Inflammatory macrophage treated with lipopolysaccharide for 1 hour (primary cell): ENCODE results near the gene PDP2.

ENCODE experiments used
- DNase-seq, 2 donors: peaks; one replicate each; pipeline ENCODE4 v3.0.0-alpha.2; 2020 to 2022

Gene PDP2, protein sequence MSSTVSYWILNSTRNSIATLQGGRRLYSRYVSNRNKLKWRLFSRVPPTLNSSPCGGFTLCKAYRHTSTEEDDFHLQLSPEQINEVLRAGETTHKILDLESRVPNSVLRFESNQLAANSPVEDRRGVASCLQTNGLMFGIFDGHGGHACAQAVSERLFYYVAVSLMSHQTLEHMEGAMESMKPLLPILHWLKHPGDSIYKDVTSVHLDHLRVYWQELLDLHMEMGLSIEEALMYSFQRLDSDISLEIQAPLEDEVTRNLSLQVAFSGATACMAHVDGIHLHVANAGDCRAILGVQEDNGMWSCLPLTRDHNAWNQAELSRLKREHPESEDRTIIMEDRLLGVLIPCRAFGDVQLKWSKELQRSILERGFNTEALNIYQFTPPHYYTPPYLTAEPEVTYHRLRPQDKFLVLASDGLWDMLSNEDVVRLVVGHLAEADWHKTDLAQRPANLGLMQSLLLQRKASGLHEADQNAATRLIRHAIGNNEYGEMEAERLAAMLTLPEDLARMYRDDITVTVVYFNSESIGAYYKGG

DNA sequence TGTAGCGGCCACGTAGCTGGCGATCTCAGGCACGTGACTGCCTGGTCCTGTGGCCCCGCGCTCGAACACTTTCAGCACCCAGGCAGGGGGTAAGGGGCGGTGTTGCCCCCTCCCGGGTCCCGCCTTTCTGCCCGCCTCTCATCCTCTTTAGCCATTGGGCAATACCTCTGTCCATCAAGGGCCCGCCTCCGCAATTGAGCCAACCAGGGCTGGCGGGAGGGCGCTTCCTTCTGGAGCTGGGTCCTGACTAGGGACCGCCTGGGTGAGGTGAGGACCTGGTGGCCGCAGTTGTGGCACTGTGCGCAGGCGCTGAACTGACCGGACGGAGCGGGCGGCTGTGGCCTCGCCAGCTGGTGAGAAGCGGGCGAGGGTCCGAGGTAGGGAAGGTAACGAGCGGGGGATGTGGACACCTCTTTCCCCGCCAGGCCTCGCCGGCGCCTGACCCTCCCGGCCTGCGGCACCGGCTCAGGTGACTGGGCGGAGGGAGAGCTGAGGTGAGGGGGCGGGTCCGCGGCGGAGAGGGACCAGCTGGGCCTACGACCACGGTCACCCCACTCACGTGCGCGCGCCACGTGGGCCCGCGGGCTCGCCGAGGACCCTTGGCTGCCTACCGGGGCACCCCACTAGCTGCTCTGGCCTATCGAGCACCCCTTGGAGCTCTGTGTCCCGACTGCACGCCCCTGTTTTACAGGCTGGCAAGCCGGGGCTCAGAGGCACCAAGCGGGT, at the start of gene PDP2:
Gene PDP2, plus strand, starts transcription at position 228 of the 726 bp plus-strand sequence. CDS start 3,770 bp downstream, outside the sequence.
- DNase-seq: peak; percentile 83 to 95

DNA sequence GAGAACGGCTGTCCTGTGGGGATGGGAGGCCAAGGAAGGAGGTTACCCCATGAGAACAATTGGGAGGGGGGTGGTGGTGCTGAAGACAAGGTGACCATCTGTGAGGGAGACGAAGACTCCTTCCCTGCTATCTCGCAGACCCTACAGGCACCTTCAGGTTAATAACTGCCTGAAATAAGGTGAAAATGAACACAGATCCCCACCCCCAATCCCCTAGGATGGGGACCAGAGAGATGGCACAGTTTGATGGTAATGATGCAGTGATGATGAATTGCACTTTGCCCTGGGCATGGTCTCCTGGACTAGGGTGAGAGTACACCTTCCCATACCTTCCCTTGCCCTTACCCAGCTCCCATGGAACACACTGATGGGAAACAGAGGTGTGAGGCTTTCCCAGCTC, 48.1 kb upstream of the PDP2 start:
- no peak for DNase-seq

DNA sequence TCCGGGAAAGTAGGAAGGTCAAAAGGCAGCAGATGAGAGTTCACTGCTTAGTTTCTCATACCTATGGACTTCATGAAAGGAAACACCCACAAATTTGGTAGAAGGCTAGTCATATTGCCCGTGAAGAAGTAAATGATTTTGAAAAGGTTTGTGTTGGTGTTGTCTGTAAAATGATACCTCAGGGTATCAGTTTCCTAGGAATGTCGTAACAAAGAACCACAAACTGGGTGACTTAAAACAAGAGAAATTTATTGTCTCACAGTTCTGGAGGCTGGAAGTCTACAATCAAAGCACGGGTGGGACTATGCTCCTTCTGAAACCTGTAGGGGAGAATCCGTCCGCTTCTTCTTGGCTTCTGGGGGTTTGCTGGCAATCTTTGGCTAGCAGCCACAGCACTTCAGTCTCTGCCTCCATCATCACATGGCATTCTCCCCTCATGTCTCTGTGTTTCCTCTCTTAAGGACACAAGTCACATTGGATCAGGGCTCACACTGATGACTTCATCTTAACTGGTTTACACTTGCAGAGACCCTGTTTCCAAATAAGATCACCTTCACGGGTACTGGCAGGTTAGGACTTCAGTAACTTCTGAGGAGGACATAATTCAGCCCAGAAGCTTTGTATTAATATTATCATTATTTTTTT, 47.5 kb upstream of the PDP2 start:
- DNase-seq: no peak

DNA sequence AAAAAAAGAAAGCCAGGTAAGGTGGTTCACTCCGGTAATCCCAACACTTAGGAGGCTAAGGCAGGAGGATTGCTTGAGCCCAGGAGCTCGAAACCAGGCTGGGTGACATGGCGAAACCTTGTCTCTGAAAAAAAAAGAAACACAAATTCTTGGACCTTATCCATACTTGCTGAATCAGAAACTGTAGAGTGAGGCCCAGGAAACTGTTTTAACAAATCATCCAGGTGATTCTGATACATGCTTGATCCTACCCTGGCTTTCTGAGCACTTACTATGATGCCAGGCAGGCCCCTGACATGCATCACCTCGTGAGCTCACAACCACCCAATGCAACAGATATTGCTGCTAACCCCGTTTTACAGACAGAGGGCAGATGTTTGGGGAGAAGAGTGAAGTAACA, 45.6 kb upstream of the PDP2 start:
- DNase-seq: no peak

DNA sequence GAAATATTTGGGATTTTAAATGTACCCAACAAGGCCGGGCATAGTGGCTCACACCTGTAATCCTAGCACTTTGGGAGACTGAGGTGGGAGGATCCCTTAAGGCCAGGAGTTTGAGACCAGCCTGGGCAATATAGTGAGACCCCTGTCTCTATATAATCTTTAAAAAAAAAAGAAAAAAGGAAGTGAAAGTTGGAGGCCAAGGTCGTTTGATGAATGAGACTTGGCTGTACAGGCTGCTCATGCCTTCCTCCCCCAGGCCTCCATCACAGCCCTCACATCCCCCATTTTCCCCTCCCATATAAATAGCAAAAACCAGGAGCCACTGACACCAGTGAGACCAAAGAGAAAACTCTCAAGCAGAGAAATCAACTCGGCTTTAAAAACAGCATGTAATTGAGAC, 39.4 kb upstream of the PDP2 start:
- DNase-seq: no peak

DNA sequence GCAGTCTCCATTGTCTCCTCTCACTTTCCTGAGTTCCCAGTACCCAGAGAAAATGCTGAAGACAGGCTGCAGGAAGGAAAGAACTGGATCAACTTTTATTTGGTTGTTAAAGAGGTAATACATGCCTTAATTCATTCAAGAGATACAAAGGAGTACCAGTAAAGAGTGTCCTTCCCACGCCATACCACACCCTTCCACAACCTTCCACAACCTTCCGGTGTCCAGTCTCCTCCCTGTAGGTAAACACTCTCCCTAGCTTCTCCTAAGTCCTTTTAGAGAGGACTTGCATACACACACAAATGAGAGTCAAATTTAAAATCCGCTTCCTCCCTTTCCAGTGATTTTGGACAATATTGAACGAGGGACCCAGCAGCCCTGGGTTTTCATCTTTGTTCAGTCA, 38.9 kb upstream of the PDP2 start:
- DNase-seq: no peak

DNA sequence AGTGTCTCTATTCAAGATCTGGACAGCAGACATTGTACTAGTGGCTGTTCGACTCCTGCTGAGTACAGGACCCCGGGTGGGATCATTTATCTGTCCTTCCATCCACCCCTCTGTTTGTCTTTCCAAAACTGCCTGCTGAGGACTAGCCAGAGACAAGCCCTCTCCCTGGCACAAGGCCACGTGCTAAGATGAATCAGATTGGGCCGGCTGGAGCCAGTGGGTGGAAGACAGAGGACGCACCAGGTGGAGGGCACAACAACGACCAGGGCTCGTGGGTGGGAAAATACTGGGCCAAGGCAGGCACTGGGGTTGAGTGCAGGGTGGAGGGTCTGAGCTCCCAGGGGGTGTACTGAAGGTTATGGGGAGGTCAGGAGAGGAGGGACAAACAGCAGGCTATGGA, 37.5 kb upstream of the PDP2 start:
- DNase-seq: no peak

DNA sequence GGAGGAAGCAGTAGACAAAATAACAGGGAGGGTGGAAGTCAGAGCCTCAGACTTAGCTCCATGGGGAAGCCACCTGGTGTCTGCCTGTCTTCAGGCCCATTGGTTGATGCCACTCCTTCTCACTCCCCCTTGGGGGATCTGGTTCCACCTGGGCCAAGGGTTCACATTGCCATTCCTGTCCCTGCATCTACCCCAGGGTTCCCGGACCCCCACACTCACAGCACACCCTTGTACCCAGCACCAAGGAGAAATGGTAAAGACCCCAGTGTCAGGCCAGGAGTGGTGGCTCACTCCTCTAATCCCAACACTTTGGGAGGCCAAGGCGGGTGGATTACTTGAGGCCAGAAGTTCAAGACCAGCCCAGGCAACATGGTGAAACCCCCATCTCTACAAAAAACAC, 37.1 kb upstream of the PDP2 start:
- DNase-seq: no peak

DNA sequence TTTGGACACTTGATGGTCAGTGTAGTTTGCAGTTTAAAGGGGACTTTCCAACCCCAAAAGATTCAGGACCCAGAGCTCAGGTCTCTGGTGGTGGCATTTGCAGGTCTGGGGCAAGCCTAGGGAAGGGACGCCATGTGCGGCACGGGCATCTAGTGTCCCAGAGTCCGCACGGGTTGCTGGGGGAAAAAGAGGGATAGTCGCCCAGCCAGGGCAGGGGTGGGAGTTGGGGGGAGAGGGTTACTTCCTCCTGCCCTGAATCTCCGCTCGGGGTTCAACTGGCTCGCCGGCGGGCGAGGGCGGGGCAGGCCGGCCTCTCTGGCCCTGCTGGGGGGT, 36.3 kb upstream of the PDP2 start:
- no peak for DNase-seq

DNA sequence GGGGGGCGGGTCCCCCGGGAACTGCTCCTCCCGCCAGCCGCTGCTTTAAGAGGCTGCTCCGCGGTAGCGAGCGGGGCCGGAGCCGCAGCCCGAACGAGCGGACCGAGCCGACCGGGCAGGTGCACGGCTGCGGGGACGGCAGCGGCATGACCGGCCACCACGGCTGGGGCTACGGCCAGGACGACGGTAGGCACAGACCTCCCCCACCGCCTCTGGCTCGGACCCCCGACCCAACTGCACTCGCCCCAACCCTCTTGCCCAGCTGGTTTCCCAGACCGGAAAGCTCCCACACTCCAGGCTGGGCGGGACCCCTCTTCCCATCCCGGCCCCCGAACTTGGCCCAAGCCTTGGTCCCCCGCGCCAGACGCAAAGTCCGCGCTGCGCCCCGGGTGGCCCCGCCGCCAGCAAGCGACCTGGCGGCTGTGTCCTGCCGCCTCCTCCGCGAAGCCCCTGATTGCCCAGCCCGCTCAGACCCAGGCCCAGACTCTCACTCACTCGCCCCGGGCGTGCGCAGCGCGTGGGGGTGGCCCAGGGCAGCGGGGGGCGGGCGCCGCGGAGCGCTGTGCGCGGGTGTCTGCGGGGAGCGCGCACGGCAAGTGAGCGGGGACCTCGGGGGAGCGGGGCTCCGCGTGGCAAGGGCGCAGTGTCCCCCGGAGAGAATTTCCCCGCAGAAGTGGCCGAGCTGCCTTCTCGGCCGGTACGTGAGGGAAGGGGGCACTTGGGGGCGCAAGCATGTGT, 35.8 kb upstream of the PDP2 start, which contains the start of gene CA7:
Gene CA7, plus strand, starts transcription at position 73 of the 738 bp plus-strand sequence. Its CDS starts 74 bp downstream, at position 147.
- DNase-seq: no peak

DNA sequence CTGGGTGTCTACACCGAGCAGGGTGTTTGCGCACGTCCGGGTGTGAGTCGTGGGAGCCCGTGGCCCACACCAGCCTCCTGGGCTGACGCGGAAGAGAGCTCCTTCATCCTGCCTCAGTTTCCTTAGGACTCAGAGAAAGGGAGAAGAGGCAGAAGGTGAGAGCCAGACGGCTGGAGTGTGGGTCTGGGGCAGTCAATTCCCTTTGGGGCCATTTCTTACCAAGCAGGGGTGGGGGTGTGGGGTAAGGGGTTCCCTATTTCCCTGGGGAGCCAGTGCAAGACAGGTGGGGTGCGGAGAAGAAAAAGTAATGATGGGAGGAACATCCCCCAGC, 35.3 kb upstream of the PDP2 start:
- no peak for DNase-seq

DNA sequence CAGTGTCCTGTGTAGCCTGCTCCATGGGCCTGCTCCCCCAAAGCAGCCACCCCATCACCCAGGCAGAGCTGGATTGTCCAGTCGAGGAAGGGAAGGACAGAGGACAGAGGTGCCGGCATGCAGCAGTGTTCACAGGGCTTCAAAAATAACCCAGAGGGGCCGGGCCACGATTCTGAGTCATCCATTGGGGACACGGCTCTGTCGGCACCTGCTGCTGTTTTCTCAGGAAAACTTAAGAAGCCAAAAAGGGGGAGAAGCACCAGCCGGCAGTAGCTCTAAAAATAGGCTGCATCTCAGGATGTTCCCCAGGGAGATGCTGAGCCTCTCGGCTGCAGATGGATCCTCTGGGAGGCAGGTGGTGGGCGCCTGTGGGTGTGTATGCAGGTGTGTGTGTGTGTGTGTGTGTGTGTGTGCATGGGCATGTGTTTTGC, 34.5 kb upstream of the PDP2 start:
- no peak for DNase-seq

DNA sequence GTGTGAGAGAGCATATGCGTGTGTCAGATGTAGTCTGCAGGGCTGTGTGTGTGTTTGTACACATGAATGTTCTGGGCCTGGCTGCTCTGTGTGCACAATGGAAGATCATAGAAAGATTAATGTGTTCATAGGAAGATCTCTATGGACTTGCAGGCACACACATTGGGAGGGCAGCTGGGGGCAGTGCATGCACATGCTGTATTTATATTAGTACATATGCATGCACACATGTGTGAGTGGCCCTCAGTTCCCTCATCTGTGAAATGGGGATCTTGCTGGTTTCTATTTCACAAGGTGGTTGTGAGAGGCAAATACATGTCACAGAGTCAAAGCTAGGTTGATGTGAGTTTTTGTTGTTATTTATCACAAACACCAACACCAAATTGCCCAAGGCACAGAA, 34.0 kb upstream of the PDP2 start:
- DNase-seq: no peak

DNA sequence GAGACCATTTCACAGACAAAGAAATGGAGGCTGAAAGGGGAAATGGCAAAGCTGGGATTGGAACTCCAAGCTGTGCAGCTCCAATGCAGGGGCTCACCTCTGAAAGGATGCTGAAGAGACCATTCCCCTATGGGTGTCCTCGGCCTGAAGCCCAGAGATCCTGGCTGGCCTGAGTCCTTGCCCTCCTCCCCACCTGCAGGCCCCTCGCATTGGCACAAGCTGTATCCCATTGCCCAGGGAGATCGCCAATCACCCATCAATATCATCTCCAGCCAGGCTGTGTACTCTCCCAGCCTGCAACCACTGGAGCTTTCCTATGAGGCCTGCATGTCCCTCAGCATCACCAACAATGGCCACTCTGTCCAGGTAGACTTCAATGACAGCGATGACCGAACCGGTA, 33.5 kb upstream of the PDP2 start:
- DNase-seq: no peak

DNA sequence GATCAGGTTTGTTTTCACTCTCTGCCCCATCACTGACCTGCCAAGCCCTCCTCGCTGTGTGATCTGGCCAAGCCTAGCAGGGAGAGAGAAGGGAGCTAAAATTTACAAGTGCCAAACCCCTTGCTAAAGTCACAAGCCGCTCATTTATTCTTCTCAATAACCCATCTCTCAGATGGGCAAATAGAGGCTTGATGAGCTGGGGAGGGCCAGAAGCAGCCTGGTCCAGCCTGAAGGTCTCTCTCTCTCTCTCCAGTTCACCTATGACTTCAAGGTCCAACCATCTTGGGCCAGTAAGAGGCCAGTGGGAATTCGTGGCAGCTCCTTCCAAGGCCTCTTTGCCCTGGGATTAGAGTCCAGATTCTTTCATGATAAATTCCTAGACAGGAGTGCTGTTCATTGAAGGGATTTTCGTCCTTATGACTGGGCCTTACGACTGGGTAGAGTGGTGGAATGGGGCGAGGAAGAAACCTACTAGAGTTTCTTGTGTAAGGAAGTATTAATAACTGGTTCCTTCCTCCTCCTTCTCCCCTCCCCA, 32.7 kb upstream of the PDP2 start:
- DNase-seq: no peak

DNA sequence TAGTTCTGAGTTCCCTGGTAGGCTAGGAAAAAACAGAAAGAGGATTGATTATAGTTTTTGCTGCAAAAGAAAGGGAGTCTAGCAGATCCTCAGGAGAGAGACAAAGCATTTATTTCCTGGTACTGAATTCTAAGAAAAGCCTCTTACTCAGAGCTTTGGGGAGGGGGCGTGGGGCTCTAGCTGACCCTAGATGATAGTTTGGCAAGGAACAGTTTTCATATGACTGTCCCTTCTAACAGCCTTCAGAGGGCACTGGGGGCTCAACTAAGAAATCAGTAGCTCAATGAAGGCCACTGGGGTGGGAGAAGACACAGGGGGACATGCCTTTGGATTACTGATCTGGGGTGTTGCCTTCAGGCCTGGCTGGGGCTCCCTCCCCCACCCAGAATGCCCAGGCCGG, 32.1 kb upstream of the PDP2 start:
- DNase-seq: no peak

DNA sequence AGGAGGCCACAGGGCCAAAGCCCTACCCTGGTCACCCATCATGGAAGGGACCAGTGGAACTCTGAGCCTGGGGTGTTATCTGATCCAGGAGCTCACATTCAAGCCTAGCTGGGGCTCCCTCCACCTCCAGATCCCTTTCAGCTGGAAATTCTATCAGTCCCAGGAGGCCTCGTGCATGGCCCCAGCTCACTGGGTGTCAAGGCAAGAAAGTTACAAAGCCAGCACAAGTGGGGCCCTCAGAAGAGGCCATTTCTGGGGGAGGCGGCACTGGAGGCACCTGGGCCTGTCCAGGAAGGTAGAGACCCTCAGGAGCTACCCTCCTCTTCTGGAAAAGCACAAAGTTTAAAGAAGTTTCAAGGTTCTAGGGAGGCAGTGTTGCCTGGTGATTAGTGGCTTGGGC, 31.3 kb upstream of the PDP2 start:
- no peak for DNase-seq

DNA sequence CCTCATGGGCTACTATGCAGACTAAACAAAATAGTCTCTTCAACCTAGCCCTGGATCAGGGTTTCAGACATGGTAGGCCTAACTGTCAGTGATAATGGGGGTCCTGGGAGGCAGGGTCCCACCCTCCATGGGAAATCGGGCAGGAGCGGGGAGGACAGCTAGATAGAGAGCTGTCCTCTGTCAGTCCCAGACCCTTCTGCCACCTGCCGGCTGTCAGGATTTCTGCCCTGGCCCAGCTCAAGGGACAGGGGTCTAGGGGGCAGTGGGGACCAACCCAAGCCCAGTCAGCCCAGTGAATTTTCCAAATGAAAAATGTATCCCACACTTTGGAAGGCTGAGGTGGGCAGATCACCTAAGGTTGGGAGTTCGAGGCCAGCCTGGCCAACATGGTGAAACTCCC, 30.8 kb upstream of the PDP2 start:
- no peak for DNase-seq

DNA sequence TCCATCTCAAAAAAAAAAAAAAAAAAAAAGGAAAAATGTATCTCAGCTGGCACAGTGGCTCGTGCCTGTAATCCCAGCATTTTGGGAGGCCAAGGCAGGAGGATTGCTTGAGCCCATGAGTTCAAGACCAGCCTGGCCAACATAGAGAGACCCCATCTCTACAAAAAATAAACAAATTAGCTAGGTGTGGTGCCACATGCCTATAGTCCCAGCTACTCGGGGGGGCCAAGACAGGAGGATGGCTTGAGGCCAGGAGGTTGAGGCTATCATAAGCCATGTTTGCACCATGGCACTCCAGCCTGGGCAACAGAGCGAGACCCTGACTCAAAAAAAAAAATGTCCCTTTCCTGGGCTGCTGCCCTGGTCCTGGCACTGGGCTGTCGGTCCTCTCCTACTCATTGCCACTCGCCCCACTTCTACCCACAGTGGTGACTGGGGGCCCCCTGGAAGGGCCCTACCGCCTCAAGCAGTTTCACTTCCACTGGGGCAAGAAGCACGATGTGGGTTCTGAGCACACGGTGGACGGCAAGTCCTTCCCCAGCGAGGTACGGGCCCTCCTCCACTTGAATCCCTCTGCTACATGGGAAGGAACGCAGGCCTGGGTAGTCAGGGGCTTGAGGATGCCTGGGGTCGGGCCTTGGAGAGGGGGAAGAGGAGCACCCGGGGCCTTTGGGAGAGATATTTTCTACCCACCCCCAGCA, 30.1 kb upstream of the PDP2 start:
- DNase-seq: peak in 1 of 2 donors; percentile 8

DNA sequence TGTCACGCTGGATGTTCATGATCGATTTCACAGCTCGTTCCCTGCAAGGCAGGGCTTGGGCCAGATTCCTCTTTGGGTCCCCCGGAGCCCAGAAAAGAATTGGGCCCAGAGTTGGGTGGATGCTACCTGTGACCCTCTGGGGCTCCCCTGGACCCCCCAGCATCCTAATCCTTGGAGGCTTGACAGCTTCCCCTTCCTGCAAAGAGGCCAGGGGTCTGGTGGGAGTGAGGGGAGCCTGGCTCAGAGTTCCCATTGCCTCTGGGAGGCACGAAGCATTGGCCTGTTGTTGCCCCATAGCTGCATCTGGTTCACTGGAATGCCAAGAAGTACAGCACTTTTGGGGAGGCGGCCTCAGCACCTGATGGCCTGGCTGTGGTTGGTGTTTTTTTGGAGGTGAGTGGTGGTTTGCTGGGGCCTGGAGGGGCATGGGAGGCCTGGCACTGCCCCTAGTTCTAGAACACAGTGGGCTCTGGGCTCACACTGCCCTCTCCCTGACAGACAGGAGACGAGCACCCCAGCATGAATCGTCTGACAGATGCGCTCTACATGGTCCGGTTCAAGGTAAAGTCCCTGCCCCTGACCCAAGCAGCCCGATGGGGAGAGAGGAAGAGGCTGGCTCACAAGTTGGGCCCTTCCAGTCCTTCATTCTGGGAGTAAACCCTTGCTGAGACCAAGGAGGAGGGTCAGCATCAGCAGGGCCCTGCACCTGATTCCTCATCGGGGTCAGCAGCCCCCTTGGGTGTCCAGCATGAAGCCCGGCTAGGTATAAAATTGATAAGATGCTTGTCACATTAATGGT, 28.9 kb upstream of the PDP2 start:
- DNase-seq: no peak
